ENCODE results near the gene SMURF1.

The SMURF1 gene

GRCh38 chr7:99005776-99006175, 138.1 kb downstream of the SMURF1 start:
- no peak for DNase-seq (ENCODE audit: low read depth in 2 of 2)

DNA sequence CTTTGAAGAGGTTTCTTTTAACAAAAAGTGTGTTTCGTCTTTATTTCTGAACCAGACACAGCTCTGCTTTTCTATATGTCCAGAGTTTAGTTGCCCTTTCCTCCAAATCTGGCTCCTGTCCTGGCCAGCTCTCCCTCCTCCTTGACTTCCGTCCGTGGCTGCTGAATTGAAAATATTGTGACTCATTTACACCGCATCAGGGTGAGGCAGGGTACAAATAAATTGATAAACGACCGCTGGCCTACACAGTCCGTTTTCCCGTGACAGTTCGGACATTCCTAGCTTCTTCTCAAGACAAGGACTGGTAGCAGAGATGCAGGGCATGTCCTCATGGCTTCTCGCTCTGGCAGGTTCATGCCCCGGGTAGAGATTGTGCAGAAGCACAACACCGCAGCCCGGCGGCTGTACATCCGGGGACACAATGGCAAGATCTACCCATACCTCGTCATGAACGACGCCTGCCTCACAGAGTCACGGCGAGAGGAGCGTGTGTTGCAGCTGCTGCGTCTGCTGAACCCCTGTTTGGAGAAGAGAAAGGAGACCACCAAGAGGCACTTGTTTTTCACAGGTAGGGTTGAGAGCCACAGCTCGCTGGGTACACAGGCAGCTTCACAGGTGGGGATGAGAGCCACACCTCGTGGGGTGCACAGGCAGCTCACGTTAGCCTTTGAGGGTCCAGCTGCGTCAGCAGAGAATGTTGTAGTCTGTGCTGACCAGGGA, 139.0 kb downstream of the SMURF1 start:
- DNase-seq (ENCODE audit: low read depth in 2 of 2) = no peak

GRCh38 chr7:99004216-99004615, 139.7 kb downstream of the SMURF1 start:
- no peak for DNase-seq (ENCODE audit: low read depth in 2 of 2)

- DNase-seq (ENCODE audit: low read depth in 2 of 2) = no peak
Measured at GRCh38 chr7:99003419-99003818, 140.5 kb downstream of the SMURF1 start.

DNA sequence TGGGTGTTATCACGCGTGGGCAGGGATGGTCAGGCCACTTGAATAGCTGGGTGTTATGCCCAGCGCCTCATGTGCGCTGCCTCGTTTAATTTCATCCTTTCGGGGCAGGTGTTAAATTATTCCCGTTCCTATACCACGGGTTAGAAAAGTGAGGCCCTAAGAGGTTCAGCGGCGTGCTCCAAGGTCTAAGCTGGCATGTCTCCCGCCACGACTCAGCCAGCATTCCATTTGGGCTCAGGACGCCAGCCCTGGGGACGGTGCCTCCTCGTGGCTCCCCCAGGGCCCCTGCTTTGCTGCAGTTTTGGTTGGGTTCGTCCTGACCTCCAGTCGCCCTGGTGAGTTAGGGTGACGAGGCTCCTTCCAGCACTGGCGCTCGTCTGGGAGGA, 141.1 kb downstream of the SMURF1 start:
- no peak for DNase-seq (ENCODE audit: low read depth in 2 of 2)

DNA sequence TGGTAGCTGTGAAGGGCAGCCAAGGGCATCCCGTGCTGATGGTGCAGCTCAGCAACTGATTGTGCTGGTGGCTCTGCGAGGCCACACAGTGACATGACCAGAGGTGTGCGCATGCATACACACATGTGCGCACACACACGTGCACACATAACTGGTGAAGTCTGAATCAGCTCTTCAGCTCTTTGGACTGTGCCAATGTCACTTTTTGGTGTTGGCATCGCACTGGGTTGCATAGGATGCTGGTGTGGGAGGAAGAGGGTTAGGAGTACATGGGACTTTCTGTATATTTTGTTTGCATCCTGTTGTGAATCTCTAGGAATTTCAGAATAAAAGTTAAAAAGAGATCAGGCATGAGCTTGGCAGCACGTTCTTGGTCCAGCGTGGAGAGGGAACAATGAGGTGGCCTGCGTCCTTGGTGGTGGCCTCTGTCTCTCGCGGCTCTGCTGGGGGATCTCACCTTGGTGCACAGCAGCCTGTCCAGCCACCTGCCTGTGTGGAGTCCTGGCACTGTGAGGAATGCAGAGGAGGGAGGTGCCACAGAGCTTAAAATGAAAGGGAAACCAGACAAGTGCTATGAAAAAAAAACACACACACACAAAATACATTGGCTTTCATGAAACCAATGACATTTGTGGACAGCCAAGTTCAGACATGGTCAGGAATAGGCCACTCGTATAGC, 141.6 kb downstream of the SMURF1 start:
- no peak for DNase-seq (ENCODE audit: low read depth in 2 of 2)

DNA sequence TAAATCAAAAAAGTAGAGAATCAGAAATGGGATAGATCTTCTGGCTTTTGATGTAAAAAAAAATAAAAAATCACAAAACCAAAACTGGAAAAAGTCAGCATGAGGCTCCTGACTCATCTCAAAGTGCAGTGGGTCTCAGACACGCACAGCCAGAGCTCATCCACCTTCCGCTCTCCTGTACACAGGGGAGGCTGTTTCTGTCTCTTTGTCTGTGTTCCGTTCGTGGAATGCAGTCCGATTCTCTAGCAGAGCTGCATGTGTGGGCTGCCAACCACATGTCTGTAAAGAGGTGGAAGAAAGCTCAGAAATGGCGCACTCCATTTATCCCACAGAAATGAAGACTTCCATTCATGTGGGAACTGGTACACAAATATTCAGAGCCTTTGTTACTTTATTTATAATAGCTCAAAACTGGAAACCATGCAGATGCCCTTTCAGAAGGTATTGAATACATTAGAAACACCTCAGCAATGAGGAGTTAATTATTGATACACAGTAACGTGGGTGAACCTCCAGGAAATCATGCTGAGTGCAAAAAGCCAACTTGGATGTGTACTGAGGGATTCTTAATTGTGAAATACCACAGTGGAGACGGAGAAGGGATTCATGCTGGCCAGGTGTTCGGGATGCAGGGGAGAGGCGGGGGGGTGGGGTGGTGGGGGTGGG, 142.3 kb downstream of the SMURF1 start:
- no peak for DNase-seq (ENCODE audit: low read depth in 2 of 2)

DNA sequence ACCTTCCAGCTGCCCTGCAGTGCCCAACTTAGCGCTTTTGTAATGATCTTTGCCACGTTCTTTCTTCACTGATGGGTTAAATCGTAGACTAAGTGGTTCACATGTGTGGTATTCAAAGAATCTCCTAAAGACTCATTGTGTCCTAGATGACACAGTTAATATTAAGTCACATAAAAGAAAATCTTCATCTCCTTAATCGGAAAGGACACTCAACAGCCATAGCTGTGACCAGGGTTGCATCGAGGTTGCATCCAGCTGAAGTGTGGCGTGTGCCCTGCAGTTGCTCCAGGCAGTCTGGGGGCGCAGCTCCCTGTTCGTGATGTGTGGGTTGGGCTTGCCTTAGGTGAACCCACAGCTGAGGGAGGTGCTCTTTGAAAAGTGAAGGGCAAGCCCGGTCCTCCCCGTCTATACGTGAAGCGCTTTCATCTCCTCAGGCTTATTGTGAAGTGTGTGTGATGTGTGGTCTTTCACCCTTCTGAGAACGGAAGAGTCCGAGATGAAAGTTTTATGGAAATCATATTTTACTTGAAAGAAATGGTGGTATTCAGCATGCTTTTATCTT, 142.9 kb downstream of the SMURF1 start:
- DNase-seq (ENCODE audit: low read depth in 2 of 2) = no peak

DNA sequence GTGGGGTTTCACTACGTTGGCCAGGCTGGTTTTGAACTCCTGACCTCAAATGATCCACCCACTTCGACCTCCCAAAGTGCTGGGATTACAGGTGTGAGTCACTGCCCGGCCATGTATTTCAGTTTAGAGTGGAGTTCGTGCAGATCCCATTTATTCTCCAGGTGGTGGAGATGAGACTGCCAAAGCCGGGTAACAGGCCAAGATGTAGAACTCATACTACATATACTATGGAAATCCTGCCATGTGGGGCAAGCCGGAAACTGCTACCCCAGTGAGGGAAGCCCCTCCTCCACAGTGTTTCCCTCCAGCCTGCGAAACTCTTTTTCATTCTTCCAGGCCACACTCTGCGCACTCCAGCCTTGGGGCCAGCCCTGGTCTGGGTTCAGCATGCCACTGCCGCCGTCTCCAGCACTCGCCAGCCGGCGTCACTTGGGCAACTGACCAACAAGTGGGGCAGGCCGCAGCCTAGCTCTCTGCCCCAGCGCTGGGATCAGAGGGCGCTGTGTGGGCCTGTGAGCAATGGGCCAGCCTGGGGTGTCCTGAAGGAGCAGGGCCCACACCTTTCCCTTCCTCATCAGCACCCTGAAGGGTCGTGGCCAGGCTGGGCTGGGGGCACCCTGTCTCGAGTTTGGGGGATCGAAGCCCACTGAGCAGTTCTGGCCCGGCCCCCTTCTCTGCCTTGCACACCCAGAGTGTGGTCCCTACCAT, 143.6 kb downstream of the SMURF1 start:
- no peak for DNase-seq (ENCODE audit: low read depth in 2 of 2)

DNA sequence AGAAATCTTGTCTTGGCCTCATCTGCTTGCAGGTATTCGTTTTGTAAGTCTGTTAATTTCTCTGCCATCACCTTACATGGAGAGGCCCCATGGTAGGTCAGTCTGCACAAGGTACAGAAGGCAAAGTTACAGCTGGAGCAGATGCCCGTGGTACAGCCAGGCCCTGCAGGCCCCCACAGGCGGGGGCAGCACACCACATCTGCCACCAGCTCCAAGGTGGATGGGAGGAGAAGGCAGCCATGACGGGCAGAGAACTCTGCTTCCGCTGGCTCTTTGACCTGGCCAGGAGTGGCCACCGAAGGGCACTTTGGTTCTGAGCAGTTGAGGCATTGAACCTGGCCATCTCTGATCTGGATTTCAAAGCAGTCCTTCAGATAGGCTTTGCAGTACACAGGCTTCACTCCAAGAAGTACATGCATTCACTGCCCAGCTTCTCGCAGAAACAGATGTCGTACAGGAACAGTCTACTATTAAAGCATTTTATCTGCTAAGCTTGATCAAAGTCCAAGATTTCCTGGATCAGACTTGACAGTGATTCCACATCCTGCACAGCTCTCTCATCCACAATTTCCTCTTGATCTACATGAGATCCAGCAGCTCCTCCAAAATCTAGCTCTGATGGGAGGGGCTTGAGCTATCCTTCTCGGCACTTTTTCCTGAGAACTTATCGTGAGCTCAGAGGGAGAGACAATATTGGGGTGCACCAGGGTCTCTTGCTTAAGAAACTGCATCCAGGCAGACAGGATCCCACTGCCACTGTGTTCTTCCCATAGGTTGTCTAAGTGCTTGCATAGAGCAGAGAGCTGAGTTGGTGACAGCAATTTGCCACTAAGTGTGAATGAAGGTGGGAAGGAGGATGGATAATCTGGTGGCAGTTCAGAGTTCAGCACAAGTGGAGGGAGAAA, 144.8 kb downstream of the SMURF1 start:
- no peak for DNase-seq (ENCODE audit: low read depth in 2 of 2)

DNA sequence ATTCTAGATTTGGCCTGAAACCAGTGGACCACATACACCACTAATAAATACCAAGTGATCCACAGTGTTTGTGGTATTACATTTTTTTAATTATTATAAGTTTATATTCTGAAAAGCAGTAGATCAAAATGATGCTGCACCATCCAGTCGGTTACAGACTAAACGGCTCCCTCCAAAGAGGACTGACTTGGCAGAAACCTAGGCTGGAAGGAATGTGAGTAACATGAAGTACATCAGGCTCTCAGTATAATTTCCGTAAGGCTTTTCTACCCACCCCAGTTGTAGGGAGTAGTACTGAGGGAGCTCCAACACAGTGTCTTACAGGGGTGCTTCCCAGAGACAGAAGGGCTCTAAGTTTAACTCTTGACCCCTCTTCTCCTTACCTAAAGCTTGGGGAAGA, 146.1 kb downstream of the SMURF1 start:
- no peak for DNase-seq (ENCODE audit: low read depth in 2 of 2)

DNA sequence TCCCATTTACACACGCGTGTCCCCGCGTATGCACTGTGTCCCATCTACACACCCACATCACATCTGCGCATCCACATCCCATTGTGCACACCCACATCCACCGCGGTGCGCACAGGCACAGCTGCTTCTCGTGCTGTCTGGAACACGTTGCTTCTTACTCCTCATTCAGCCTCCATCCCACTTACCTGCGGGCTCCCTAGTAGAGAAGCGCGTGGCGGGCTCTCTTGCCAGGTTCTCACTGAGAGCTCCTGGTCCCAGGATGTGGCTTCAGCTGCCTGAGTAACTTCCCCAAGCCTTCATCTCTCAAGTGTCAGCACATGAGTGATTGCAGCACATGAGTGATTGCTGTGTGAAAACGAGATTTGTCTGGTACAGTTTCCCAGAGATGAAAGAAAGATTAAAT, 147.8 kb downstream of the SMURF1 start:
- DNase-seq (ENCODE audit: low read depth in 2 of 2) = no peak

DNA sequence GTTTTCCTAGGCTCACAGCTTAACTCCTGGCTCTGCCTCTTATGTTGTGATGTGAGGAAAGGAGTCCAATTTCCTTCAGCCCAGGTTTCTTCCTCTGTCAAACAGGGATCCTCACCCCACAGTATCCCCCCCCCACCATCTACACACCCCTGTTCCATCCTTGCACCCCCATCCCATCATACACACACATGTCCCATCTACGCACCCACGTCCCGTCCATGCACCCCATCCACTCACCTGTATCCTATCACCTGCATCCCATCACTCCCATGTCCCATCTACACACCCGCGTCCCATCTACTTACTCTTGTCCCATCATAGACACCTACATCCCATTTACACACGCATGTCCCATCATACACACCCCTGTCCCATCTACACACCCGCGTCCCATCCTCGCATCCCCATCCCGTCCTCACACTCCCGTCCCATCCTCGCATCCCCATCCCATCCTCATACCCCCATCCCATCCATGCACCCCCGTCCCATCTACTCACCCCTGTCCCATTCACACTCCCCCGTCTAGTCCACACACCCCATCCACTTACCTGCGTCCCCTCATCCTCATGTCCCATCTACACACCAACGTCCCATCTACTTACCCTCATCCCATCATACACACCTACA, 148.3 kb downstream of the SMURF1 start:
- no peak for DNase-seq (ENCODE audit: low read depth in 2 of 2)

- no peak for DNase-seq (ENCODE audit: low read depth in 2 of 2)
Measured at GRCh38 chr7:98995111-98995510, 148.8 kb downstream of the SMURF1 start.

GRCh38 chr7:98994046-98994944, 149.6 kb downstream of the SMURF1 start:
- no peak for DNase-seq (ENCODE audit: low read depth in 2 of 2)

GRCh38 chr7:98993024-98993897, 150.6 kb downstream of the SMURF1 start:
- no peak for DNase-seq (ENCODE audit: low read depth in 2 of 2)

- no peak for DNase-seq (ENCODE audit: low read depth in 2 of 2)
Measured at GRCh38 chr7:98992076-98992475, 151.8 kb downstream of the SMURF1 start.

DNA sequence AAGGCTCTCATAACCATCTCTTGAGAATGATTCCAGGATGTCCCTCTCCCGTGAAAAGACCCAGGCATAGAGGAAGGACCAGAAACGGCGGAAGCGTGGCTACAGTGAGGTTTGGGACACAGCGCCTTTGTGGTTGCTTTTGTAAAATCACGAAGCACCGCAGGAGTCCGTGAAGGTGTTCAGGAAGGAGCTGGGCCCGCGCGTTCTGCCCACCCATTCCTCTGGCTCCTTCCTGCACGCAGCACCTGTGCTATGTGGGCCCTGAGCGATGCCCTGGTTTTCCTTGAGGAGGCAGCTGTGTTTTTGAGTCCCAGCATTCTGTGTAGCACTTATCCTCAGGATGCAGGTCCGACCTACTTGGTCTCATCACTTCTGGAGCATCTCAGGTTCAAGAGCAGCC, 152.8 kb downstream of the SMURF1 start:
- no peak for DNase-seq (ENCODE audit: low read depth in 2 of 2)

DNA sequence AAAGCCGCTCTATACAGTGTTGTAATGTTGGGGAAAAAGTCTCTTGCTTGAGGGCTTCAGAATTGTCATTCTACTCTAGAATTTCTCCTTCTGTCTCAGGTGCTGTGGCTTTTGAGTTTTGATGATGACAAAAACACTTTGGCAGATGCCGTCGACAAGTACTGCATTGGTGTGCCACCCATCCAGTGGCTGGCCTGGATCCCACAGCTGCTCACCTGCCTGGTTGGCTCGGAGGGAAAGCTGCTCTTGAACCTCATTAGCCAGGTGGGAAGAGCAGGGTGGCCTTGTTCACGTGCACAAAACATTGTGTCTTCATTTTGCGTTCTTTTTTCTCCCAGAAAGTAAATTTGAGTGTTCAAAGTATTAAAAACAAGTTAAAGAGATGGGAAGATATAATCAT, 153.6 kb downstream of the SMURF1 start:
- no peak for DNase-seq (ENCODE audit: low read depth in 2 of 2)

All from fibroblast of skin of left biceps (primary cell).